Measurements from ENCODE around the gene ENPP3.
A peak's percentile ranks its signal among the peaks of the same experiment; 100 is the strongest.
"Not testable (repeated sequence)": the region's sequence is repeated elsewhere in the genome, so short reads cannot be mapped to it uniquely, and the experiment has no call there.

ENPP3 gene

DNA sequence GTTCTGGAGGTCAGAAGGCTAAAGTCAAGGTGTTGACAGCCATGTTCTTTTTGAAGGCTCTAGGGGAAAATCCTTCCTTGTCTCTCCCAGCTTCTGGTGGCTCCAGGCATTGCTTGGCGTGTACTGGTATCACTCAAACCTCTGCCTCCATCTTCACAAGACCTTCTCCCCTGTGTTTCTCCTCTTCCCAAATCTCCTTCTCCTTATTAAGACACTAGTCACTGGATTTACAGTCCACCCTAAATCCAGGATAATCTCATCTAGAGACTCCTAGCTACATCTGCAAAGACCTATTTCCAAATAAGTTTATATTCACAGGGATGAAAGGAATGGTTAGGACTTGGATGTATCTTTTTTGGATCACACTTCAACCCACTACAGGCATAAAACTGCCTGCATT is 99.7 kb downstream of the ENPP3 start:
- DNase-seq (ENCODE audit: low read depth): no peak

DNA sequence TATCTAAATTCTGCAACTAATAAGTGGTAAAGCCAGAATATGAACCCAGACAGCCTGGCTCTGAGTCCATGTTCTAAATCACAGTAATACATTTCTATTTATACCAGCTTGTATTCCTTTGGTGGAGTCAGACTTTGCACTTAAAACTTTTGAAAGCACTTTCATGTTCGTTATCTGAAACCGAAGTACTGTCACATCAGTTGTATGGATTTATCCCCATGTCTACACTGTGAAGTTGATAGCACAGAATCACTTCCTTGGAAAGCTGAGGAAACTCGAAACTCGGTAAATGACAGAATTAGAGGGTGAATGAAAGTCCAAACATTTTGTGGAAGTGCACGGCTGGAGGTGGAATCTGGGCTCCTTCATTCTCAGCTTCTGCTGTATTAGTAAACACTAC is 102.0 kb downstream of the ENPP3 start:
- DNase-seq (ENCODE audit: low read depth): no peak

DNA sequence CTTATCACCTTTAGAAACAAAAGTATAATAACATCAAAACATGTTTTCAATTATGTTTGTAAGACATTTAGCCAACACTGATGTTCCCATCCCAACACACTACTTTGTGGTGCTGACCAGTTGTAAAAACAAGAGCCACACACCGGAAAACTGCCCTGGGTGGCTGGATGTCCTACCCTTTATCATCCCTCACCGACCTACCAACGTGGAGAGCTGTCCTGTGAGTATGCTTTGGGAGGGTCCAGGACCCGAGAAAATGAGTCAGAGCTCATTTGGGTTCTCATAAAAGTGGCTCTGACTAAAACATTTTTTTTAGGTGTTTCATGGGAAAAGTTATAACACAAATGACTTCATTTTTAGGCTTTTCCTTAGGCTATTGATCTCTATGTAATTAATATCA is 103.1 kb downstream of the ENPP3 start:
- no peak for DNase-seq (ENCODE audit: low read depth)

DNA sequence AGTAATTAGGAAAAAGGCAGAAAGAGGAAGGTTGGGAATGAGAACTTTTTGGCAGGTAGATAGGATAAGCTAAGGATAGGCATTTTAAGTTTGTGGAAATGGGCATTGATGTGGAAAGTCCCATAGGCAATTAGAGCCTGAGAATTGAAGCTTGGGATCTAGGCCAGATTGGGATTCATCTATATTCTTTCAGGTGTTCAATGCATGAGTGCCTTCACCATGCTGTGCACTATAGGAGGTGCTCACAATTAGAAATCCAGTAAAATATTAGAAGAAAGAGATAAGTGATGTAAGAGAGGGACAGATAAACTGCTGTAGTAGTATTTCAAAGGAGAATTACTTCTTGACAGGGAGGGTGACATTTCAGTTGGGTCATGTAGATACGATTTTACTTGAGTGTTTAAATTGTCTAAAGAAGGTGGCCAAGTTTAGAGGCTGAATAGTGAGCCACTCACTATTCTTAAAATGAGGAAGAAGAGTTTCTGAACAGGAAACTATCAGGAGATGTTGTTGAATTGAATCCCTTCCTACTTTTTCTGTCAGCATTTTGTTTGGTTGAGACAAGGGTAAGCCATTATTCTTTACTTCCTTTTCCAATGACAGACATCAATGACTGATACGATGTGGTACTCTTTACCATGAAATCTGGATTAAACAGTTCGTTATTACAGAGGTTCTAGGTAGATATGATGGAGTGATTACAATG is 104.7 kb downstream of the ENPP3 start:
- no peak for DNase-seq (ENCODE audit: low read depth)

DNA sequence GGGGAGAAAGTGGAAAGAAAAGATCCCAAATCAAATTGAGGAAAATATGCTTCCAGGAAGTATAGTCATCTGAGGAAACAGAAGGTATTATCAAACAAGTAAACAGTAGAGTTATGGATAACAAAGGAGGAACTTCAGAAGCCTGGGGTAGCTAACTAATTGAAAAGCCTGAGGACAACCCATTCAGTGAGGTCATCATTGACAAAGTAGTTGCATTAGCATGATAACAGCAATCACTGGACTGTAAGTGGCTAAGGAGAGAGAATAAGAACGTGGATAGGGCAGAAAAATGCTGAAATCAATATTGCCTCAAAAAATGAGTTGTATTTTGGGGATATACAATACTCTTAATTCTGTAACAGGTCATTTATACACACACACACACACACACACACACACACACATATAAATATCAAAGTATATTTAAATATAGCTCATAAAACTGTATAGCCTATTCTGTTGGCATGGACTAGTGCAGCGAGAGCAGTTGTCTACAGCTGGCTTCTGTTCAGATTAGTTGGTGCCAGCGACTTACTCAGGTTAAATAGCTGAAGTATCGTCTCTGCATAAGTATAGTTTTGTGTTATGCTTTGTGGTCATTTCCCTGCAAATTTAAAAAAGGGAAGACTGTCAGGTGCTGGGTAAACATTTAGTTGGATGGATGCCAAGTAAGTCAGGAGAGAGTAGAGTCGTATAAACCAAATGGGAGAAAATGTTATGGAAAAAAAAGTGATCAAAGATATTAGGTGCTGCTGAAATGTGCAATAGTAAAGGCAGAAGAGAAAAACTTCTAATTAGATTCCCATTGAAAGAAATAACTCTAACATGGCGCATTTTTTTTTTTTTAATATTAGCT is 107.6 kb downstream of the ENPP3 start:
- DNase-seq (ENCODE audit: low read depth): no peak

DNA sequence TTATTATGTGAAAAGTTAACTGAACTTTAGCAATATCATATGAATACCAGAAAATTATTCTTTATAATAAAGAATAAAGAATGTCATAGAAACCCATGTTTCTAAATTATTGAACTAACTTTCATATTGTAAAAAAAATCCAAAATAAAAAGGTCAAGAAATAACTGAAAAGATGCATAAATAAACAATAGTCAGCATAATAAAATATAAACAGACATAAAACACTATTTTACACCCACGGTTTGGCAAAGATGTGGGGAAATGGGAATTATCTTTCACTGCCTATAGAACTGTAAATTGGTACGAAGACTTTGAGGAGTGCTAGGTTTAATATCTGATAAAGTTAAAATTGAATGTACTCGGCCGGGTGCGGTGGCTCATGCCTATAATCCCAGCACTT is 108.4 kb downstream of the ENPP3 start:
- DNase-seq (ENCODE audit: low read depth): no peak

DNA sequence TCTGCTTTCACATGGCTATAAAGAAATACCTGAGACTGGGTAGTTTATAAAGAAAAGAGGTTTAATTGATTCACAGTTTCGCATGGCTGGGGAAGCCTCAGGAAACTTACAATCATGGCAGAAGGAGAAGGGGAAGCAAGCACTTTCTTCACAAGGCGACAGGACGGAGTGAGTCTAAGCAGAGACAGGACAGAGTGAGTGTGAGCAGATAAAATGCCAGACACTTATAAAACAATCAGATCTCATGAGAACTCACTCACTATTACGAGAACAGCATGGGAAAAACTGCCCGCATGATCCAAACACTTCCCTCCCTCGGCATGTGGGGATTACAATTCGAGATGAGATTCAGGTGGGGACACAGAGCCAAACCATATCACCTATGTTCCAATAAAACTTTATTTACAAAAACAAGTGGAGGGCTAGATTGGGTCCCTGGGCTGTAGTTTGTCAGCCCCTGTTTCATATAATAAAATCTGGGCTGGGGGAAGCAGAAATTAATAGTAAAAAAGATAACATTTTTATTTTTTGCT is 110.8 kb downstream of the ENPP3 start:
- no peak for DNase-seq (ENCODE audit: low read depth)

DNA sequence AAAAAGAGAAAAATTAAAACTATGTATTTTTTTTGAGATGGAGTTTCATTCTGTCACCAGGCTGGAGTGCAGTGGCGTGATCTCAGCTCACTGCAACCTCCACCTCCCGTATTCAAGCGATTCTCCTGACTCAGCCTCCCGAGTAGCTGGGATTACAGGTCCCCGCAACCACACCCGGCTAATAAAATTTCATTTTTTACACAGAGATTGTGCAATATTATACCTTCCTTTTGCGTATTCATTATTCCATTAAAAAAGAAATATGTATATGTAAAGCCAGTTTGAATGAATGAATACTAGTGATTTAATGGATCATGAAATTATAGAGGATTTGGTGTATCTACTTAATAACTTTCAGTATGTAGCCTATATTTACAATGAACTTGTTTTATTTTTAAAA is 111.9 kb downstream of the ENPP3 start:
- DNase-seq (ENCODE audit: low read depth): no peak

DNA sequence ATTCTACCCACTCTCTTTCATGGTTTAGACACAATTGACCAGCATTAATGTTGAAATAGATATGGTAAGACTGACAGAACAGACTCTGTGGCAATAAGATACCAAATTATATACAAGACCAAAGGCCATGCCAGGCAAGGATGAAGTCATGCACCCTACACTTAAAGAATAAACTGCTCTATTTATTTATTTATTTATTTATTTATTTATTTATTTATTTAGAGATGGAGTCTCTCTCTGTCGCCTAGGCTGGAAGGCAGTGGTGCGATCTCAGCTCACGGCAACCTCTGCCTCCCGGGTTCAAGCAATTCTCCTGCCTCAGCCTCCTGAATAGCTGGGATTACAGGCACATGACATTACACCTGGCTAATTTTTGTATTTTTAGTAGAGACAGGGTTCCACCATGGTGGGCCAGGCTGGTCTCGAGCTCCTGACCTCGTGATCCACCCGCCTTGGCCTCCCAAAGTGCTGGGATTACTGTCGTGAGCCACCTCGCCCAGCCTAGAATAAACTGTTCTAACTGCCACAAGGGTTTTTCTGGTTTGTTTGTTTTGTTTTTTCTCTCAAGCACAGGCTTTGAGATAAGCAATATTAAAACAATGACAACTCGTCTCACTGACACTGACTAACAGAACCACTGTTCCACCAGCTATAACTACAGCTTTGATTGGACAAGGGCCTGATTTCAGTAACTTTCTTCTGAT is 114.1 kb downstream of the ENPP3 start:
- not testable (repeated sequence) for DNase-seq (ENCODE audit: low read depth)

DNA sequence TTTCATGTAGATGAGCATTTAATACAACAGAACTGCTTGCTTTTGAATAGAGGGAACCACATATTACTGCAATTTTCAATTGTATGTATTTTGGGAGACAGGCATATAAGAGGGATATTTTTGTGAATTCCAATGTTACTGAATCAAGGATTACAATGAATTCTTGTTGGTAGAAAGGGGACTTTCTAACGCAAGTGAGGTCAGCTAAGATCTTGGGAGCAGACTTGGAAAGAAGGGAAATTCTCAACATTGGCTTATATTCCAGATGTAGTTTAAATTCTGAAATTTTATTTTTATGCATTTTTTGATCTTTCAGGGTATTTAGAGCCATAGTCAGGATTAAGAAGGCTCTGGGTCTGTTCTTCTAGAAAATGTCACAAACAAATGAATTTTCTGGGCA is 117.0 kb downstream of the ENPP3 start:
- DNase-seq (ENCODE audit: low read depth): no peak

DNA sequence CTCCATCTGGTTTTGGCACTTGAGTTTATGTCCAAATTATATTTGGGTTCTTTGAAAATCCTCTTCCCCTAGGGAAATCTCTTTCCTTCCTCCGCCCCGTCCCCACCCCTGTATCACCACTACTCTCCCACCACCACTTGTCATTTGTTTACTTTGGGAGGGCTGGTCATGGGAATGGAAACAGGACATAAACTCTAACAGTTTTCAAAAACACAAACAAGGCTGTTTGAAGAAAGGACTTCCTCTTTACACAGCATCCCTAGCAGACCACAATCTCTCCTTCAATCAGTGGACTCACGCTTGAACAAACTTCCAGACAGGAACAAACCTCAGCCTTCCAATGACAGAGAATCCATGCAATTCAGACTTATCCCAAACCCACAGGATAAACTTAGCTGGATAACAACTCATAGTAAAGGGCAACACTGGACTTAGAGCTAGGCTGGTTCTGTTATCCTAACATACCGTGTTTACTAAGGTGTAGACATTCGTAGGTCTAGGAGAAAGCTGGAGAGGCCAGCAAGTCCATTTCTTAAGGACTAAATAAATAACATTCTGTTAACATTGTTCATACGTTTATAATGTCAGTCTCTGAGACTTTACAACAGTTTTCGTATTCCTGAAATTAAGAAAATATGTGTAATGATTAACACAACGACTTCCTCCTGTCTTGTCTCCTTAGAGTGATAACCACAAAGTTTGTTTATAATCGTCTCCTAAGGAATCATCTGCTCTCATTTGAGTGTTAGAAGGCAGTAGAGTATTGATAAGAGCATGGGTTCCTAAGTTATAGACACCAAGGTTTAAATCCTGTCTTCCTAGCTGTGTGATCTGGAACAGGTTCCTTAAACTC is 117.8 kb downstream of the ENPP3 start:
- no peak for DNase-seq (ENCODE audit: low read depth)

DNA sequence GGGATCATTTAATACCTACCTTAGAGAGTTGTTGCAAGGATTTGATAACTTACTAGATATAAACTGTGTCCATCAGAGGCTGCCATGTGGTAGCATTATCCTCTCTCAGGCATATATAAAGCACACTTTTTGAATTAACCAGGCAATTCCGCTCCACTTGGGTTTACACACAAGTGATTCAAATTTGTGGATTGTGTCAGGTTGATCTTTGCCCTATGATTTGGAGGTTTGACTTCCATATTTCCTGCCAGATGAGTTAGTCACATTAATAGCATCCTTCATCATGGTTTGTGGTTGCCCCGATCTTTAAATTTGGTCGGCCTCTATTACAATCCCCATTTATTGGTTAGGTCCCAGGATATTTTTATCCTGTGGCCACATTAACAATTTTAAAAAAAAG is 118.5 kb downstream of the ENPP3 start:
- peak; percentile 93 for DNase-seq (ENCODE audit: low read depth)

DNA sequence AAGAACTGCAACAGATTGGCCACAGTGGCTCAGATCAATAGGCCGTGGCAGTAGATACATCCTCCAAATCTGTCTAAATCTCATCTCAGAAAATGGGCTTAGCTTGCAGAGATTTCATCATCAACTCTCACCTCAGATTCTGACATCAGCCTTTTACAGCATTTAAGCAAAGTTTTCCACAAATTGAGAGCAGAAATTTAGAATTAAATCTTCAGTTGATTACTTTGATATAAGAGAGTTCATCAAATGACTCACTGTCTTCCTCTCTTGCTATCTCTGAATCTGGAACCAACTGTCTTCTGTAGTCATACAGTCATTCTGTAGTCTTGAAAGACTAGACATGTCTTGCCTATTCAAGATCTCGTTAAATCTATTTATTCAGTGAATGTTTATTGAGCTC is 118.9 kb downstream of the ENPP3 start:
- DNase-seq (ENCODE audit: low read depth): no peak

DNA sequence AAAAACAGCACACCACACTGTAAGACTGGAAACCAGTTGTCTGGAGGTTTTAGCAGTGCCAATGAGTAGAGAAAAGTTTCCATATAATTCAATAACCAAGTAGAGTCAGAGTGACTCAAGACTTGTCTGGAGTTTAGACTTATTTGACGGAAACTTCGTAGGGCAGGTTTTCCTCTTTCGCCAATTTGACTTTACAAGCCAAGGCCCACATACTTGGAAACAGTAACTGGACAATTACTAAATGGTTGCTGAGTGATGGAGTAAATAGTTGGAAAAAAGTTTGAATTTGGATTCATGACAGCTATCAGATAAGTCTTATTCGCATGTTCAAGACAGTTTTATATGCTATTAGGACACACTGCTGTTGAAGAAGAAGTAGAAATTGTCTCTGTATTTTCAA is 121.8 kb downstream of the ENPP3 start:
- no peak for DNase-seq (ENCODE audit: low read depth)

DNA sequence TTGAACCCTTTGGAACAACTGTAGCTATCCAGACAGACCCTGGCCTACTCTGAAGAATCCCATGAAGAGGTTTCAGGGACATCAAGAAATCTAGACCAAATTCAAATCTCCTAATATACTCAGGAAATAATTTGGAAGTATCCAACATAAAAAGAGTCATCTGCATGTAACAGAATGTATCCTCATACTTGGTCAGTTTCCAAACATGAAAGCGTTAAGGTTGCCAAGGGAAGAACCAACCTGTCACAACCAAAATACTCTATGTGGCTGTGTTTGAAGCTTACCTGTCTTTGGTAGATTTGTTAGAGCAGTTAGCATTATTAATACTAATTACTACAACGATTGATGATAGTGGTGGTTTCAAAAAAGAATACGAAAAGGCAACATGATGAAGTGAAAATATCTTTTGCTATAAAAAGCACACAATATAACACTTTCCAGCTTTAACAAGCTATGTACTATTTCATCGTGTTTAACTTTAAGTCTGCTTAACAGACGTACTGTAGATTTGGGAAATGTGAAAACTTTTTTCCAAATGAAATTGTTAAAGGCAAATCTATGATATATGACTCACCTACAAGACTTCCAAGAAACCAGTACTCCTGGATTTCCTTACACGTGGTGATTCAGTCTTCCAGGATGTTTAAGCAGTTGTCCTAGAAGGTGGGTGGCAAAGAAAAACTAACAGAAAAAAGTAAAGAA is 124.1 kb downstream of the ENPP3 start:
- DNase-seq (ENCODE audit: low read depth): peak; percentile 49

DNA sequence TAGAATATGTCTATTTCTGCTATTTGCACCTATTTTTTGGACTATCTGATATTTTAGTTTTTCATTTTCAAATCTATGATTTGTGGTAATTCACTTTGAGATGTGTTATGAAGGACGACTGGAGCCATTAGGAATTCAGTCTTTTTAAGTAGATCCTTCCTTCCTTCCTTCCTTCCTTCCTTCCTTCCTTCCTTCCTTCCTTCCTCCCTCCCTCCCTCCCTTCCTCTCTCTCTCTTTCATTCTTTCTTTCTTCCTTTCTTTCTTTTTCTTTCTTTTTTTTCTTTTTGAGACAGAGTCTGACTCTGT is 124.6 kb downstream of the ENPP3 start:
- DNase-seq (ENCODE audit: low read depth): no peak

DNA sequence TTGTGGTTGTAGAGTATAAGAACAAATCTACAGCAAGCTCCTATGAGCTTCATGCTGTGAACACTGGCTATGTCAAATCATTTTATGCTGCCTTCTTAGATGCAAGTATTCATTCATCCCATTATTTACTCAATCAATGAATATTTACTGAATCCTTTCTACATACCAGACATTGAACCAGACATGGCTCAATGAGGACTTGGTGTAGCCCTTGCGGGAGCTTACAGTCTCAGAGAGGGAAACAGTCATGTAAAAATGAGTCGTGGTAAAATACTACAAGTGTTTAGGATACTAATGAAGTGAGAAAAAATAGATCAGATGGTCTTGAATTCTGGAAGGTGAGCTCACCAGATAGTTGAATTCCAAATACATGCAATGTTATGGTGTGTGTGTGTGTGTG is 125.9 kb downstream of the ENPP3 start:
- no peak for DNase-seq (ENCODE audit: low read depth)

DNA sequence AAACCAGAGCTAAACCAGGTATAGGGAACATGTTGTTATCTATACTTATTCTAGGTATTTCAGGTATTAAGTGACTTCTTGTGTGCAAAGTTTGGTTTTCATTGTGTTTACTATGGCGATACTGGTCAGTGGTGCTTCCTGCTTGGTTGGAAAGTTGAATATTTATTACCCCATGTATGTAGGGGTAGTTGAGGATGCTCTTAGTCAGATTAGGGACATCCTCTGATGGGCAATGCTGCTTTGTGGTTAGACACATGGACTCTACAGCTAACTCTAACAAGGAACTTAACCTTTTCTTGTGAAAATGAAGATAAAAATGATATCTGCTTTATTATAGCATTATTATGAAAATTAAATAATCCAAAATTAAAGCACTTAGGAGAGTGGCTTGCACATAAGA is 126.6 kb downstream of the ENPP3 start:
- DNase-seq (ENCODE audit: low read depth): no peak

DNA sequence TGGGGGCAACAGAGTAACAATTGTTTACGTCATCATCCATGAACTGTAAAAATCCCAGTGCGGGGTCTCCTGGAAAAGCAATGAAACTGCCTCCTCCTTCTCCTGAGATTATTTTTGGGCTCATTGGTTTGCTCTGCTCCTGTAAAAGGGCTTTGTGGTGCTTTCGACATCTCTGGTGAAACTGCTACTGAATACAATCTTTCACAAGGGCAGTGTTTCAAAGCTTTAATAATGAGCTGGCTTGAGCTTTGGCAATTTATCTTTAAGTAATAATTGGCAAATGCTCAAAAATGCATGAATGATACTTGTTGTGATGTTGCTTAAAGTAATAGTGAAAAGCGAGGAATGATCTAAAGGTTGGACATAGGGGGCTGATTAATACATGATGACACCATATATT is 127.2 kb downstream of the ENPP3 start:
- DNase-seq (ENCODE audit: low read depth): no peak

DNA sequence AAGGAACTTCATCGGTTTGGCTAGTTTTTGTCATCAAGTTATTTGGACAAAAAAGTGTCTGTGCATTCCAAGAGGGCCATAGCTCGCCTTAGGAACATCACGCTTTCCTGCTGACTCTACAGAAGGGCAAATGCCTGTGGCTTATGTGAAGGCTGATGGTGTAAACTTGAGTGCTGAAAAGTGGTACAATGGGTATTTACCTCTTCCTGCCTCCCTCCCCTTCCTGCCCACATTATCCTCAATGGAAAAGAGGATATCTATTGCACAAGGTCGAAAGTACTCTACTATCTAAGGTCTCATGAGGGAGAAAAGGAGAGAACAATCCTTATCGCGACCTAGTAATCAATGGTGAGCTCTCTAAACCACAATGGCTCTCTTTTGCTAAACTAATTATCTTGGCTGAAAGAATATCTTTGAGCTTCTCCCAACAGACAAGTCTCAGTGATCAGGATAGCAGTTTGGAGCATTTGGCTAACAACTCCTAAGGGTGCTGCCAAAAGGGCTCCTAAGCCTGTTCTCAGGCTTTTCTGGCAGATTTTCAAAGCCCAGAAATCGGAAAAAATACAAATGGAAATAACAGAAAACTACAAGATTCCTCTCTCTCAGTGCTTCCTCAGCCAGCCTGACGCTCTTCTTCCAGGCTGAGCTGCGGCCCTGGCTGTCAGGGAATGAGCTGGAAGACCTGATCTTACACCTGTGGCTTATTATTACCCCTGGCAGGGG is 128.1 kb downstream of the ENPP3 start:
- no peak for DNase-seq (ENCODE audit: low read depth)

DNA sequence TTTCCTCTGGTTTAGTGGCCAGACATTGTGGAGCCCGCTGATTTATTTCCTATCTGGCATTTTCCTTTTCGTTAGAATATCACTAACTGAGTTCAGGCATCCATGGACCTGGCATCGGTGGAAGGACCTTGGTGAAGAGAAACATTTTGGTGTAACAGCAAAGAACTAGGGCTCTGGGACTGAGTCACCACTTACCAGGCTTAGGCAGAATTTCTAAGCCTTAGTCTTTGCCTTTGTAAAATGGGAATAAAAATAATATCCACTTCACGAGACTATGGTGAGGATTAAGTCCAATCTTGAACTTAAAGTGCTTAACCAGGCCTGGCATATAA is 128.7 kb downstream of the ENPP3 start:
- DNase-seq (ENCODE audit: low read depth): no peak

All from HS-5 (cell line).